GM18873 (cell line): ENCODE measurements around the gene SBF2.
"Not testable (repeated sequence)": the region's sequence is repeated elsewhere in the genome, so short reads cannot be mapped to it uniquely, and the experiment has no call there.

Source experiments
- ATAC-seq: cut with Tn5 transposase; IDR thresholded peaks from one replicate; pipeline ENCODE4 v1.9.1; 2021; ENCODE audit warnings: mild to moderate bottlenecking, moderate library complexity, moderate number of reproducible peaks; ENCODE audit not compliant: unreplicated experiment, low FRiP score

The SBF2 gene

GRCh38 chr11:10080138-10080537, 213.9 kb downstream of the SBF2 start:
- no peak for ATAC-seq

GRCh38 chr11:10076458-10077141, 217.4 kb downstream of the SBF2 start:
- ATAC-seq = no peak

- ATAC-seq = no peak
These were observed 218.9 kb downstream of the SBF2 start for GRCh38 chr11:10075141-10075540.

GRCh38 chr11:10072841-10073240, 221.2 kb downstream of the SBF2 start:
- ATAC-seq = no peak

GRCh38 chr11:10072142-10072541, 221.9 kb downstream of the SBF2 start:
- no peak for ATAC-seq

GRCh38 chr11:10067629-10068300, 226.3 kb downstream of the SBF2 start:
- no peak for ATAC-seq

GRCh38 chr11:10066441-10066840, 227.6 kb downstream of the SBF2 start:
- no peak for ATAC-seq

- ATAC-seq = no peak
These were observed 229.2 kb downstream of the SBF2 start for GRCh38 chr11:10064828-10065227.

GRCh38 chr11:10058356-10058755, 235.7 kb downstream of the SBF2 start:
- ATAC-seq = no peak

- ATAC-seq = no peak
These were observed 242.0 kb downstream of the SBF2 start for GRCh38 chr11:10051868-10052586.

GRCh38 chr11:10050561-10050960, 243.5 kb downstream of the SBF2 start:
- no peak for ATAC-seq

GRCh38 chr11:10049756-10050155, 244.3 kb downstream of the SBF2 start:
- ATAC-seq = no peak

GRCh38 chr11:10048350-10048749, 245.7 kb downstream of the SBF2 start:
- ATAC-seq = no peak

- ATAC-seq = no peak
These were observed 249.4 kb downstream of the SBF2 start for GRCh38 chr11:10044618-10045017.

- no peak for ATAC-seq
These were observed 251.3 kb downstream of the SBF2 start for GRCh38 chr11:10042699-10043098.

GRCh38 chr11:10041748-10042446, 252.1 kb downstream of the SBF2 start:
- no peak for ATAC-seq

GRCh38 chr11:10041332-10041731, 252.7 kb downstream of the SBF2 start:
- ATAC-seq = no peak

- no peak for ATAC-seq
These were observed 255.3 kb downstream of the SBF2 start for GRCh38 chr11:10038521-10039302.

GRCh38 chr11:10035932-10036331, 258.1 kb downstream of the SBF2 start:
- ATAC-seq = not testable (repeated sequence)

GRCh38 chr11:10032935-10033334, 261.1 kb downstream of the SBF2 start:
- no peak for ATAC-seq
